ENCODE results near the gene ZNF764. TPM values are rescaled to one million over a fixed set of nuclear protein-coding genes. Genes with fewer than 3 reads are reported as not detected.

The ZNF764 gene
- total and polyA plus RNA-seq, 12 donors: 3.6 to 15.0 (median 9.5) TPM

DNA sequence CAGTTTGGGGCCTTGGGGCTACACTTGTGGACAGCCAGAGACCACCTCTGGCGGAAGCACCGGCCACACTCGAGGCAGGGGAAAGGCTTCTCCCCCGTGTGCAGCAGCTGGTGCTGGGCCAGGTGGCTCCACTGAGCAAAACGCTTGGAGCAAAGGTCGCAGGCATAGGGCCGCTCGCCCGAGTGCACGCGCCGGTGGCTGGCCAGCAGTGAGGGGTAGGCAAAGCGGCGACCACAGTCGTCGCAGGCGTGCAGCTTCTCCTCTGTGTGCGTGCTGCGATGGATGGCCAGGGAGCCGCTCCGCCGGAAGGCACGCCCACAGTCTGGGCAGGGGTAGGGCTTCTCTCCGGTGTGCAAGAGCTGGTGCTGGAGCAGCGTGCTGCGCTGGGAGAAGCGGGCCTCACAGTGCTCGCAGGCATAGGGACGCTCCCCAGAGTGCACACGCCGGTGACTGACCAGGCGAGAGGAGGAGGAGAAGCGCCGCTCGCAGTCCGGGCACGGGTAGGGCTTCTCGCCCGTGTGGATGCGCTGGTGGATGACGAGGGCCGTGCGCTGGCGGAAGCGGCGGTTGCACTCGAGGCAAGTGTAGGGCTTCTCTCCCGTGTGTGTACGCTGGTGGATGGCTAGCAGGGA lies 46.3 kb upstream of the ZNF764 start:
- Histone ChIP-seq H3K27me3 (no peaks in the 10 kb centered on the region), H3K9me3 (replicated peaks in 1 of 3) (no peaks in the 10 kb centered on the region), H3K27ac (no peak overlapping the region), H3K36me3 (replicated peaks in 1 of 2) (peaks cover 0 to 44% of the 10 kb centered on the region in 2 donors), H3K4me3 (no peak overlapping the region), H3K4me1 (replicated peaks in 1 of 2) (peaks cover 15 to 21% of the 10 kb centered on the region in 2 donors)
- TF ChIP-seq CTCF (IDR thresholded peaks at IDR 0.05) (no peak), POLR2A (IDR thresholded peaks at IDR 0.05) (no peak)
- WGBS, 4 donors: 87 to 92% (median 91%) methylated on average over 39 to 49 of the region's 49 CpGs
- DNase-seq: no peak
- intact Hi-C loops (cut with DNase I): no loop called here

DNA sequence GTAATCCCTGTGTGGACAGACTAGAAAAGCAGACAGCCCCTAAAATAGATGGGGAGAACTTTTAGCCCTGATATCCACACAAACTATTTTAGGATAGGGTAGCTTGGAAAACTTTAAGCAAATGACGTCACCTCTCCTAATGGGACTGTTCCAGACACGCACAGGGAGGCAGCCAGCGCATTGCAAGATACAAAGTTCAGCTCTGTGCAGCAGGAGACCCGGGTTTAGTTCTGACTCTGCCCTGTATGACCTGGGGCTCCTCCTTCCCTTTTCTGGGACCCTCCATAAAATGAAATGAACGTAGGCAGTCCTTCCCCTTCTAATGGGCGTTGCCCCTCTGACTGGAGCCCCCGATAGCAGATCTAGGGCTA lies 45.8 kb upstream of the ZNF764 start:
- Histone ChIP-seq H3K4me3 (no peak overlapping the region), H3K27me3 (no peaks in the 10 kb centered on the region), H3K9me3 (replicated peaks in 1 of 3) (no peaks in the 10 kb centered on the region), H3K27ac (peak overlapping the region in 1 of 5 donors; percentile 20), H3K36me3 (replicated peaks in 1 of 2) (peaks cover 0 to 44% of the 10 kb centered on the region in 2 donors), H3K4me1 (replicated peaks in 1 of 2) (peaks cover 14 to 21% of the 10 kb centered on the region in 2 donors)
- intact Hi-C loops (cut with DNase I): no loop called here
- DNase-seq: no peak
- no peak for TF ChIP-seq CTCF (IDR thresholded peaks at IDR 0.05)
- no peak for TF ChIP-seq POLR2A (IDR thresholded peaks at IDR 0.05)
- WGBS, 4 donors: 77 to 98% (median 89%) methylated on average over 6 to 7 of the region's 7 CpGs

- Histone ChIP-seq H3K9me3 (replicated peaks in 1 of 3) (no peaks in the 10 kb centered on the region), H3K4me1 (replicated peaks in 1 of 2) (peaks cover 9 to 21% of the 10 kb centered on the region in 2 donors), H3K36me3 (replicated peaks in 1 of 2) (peaks cover 0 to 41% of the 10 kb centered on the region in 2 donors), H3K27ac (peak overlapping the region in 4 of 5 donors; percentile 3 to 83 (median 44)), H3K4me3 (no peak overlapping the region), H3K27me3 (no peaks in the 10 kb centered on the region)
- intact Hi-C loops (cut with DNase I): no loop called here
- WGBS, 4 donors: 19 to 38% (median 32%) methylated on average over 4 of the region's 4 CpGs
- TF ChIP-seq CTCF (IDR thresholded peaks at IDR 0.05) (no peak), POLR2A (IDR thresholded peaks at IDR 0.05) (no peak)
- peak in 5 of 7 donors; percentile 55 to 76 (median 62) for DNase-seq
These were observed 44.6 kb upstream of the ZNF764 start for GRCh38 chr16:30602616-30603277.

DNA sequence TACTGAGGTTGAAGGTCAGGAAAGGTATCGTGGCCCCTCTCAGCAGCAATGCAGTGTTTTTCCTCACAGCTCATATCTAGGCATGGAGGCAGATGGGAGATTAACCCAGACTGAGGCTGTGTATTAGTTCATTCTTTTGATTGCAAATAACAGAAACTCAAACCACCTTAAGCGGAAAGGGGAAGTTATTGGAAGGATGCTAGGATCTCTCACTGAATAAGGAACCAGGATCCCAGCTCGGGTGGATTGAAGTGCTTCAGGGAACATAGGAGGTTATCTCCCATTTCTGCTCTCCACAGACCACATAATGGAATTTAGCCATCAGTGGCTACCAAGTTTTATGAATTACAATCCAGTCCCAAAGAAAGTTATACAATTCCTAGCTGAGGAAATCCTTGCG lies 43.8 kb upstream of the ZNF764 start:
- 76 to 87% (median 80%) methylated on average over 4 of the region's 4 CpGs for WGBS, 4 donors
- DNase-seq: no peak
- H3K27ac ChIP-seq: peak overlapping the region in 2 of 5 donors; percentile 65 to 83
- intact Hi-C loops (cut with DNase I): no loop called here
- no peaks in the 10 kb centered on the region for H3K9me3 ChIP-seq (replicated peaks in 1 of 3)
- H3K4me1 ChIP-seq (replicated peaks in 1 of 2): peaks cover 9 to 21% of the 10 kb centered on the region in 2 donors
- peaks cover 0 to 36% of the 10 kb centered on the region in 2 donors for H3K36me3 ChIP-seq (replicated peaks in 1 of 2)
- no peaks in the 10 kb centered on the region for H3K27me3 ChIP-seq
- no peak for TF ChIP-seq CTCF (IDR thresholded peaks at IDR 0.05)
- H3K4me3 ChIP-seq: no peak overlapping the region

Measured in adrenal gland (tissue), 12 donors.